Measurements from ENCODE around the gene KCNIP1. TPM values are rescaled to one million over a fixed set of nuclear protein-coding genes. Genes with fewer than 3 reads are reported as not detected.

The KCNIP1 gene
- total and polyA plus RNA-seq, 2 of the 8 experiments (the other 6 are each of a cell fraction or from before 2014, with no cell fraction given): 0.52 to 0.83 TPM

GRCh38 chr5:170519549-170519948, 15.7 kb downstream of the KCNIP1 start (continued):
- TF ChIP-seq CHD7 (IDR thresholded peaks at IDR 0.05; ENCODE audit: insufficient replicate concordance, low read length) (no peak), RNF2 (IDR thresholded peaks at IDR 0.05; ENCODE audit: borderline replicate concordance, low read depth, low read length, missing control alignments, poor library complexity, severe bottlenecking) (no peak), EZH2 (IDR thresholded peaks at IDR 0.05; ENCODE audit: low read depth, low read length, severe bottlenecking) (no peak), EP300 (IDR thresholded peaks at IDR 0.05; ENCODE audit: borderline replicate concordance in 1 of 2, low read depth in 2 of 2, low read length in 2 of 2) (no peak), ASH2L (IDR thresholded peaks at IDR 0.05; ENCODE audit: low read length) (no peak), RAD21 (IDR thresholded peaks at IDR 0.05 in 1 of 2, conservative IDR thresholded peaks at IDR 0.05 in 1 of 2; ENCODE audit: low read depth in 2 of 2, low read length in 2 of 2) (no peak), NRF1 (IDR thresholded peaks at IDR 0.05; ENCODE audit: low read depth, low read length) (no peak)

All from H1 (cell line).